Neural cell (in vitro differentiated cells): ENCODE data around the gene RSAD1.

Experiments used
- CTCF ChIP-seq: fragments of 450-650 bp; IDR thresholded peaks from 2 replicates; pipeline ENCODE4 v1.5.1; 2014; ENCODE audit warnings: antibody characterized with exemption, mild to moderate bottlenecking, moderate library complexity; ENCODE audit not compliant: poor library complexity, severe bottlenecking
- EZH2 ChIP-seq: fragments of 200-600, 300-800 bp; shearing (Covaris generic), sonication (generic); IDR thresholded peaks from 2 replicates; pipeline ENCODE4 v1.6.1; 2014; ENCODE audit warnings: antibody characterized with exemption, low read length, borderline replicate concordance, mild to moderate bottlenecking; ENCODE audit not compliant: insufficient read depth, poor library complexity, severe bottlenecking
- RAD21 ChIP-seq: fragments of 450-650 bp; conservative IDR thresholded peaks from 2 replicates; pipeline ENCODE4 v1.6.1; 2014; ENCODE audit warnings: antibody characterized with exemption, mild to moderate bottlenecking, moderate library complexity
- SMC3 ChIP-seq: fragments of 450-650 bp; conservative IDR thresholded peaks from 2 replicates; pipeline ENCODE4 v1.6.1; 2014; ENCODE audit warnings: antibody characterized with exemption, mild to moderate bottlenecking, moderate library complexity; ENCODE audit not compliant: poor library complexity

- TF ChIP-seq RAD21 (no peak), CTCF (no peak), EZH2 (no peak), SMC3 (no peak)
Measured at GRCh38 chr17:50460831-50461526, 17.7 kb upstream of the RSAD1 start.
